Stimulated activated CD4-positive, alpha-beta T cell treated with anti-CD3 and anti-CD28 coated beads, Interleukin-4, amount 100 ng/mL, for 4 hours (primary cell): ENCODE measurements around the gene GPR141.
"Not testable (repeated sequence)": the region's sequence is repeated elsewhere in the genome, so short reads cannot be mapped to it uniquely, and the experiment has no call there.

ENCODE experiments used
- DNase-seq, 2 experiments: peaks; one replicate each; pipeline ENCODE4 v3.0.0-alpha.2; 2020

Gene GPR141

GRCh38 chr7:37690206-37690605, 6.6 kb downstream of the GPR141 start:
- DNase-seq: no peak

- no peak for DNase-seq
These were observed 10.9 kb downstream of the GPR141 start for GRCh38 chr7:37694208-37695094.

GRCh38 chr7:37698276-37698675, 14.7 kb downstream of the GPR141 start:
- no peak for DNase-seq

- DNase-seq: no peak
These were observed 15.2 kb downstream of the GPR141 start for GRCh38 chr7:37698782-37699181.

GRCh38 chr7:37701769-37702168, 18.2 kb downstream of the GPR141 start:
- no peak for DNase-seq

- no peak for DNase-seq
These were observed 19.8 kb downstream of the GPR141 start for GRCh38 chr7:37703361-37703760.

- not testable (repeated sequence) for DNase-seq
These were observed 20.8 kb downstream of the GPR141 start for GRCh38 chr7:37704328-37704833.

GRCh38 chr7:37705976-37706375, 22.4 kb downstream of the GPR141 start:
- DNase-seq: no peak

GRCh38 chr7:37706804-37707203, 23.2 kb downstream of the GPR141 start:
- DNase-seq: no peak

GRCh38 chr7:37707754-37708485, 24.4 kb downstream of the GPR141 start:
- no peak for DNase-seq

- DNase-seq: no peak
These were observed 26.3 kb downstream of the GPR141 start for GRCh38 chr7:37709631-37710509.

GRCh38 chr7:37713613-37714012, 30.0 kb downstream of the GPR141 start:
- DNase-seq: no peak

- no peak for DNase-seq
These were observed 31.0 kb downstream of the GPR141 start for GRCh38 chr7:37714606-37715005.

- no peak for DNase-seq
These were observed 35.0 kb downstream of the GPR141 start for GRCh38 chr7:37718585-37718984.

- no peak for DNase-seq
These were observed 35.5 kb downstream of the GPR141 start for GRCh38 chr7:37719077-37719476.

GRCh38 chr7:37724732-37725131, 41.2 kb downstream of the GPR141 start:
- no peak for DNase-seq

GRCh38 chr7:37726016-37726415, 42.5 kb downstream of the GPR141 start:
- DNase-seq: no peak

- no peak for DNase-seq
These were observed 45.2 kb downstream of the GPR141 start for GRCh38 chr7:37728747-37729146.

GRCh38 chr7:37729181-37729580, 45.6 kb downstream of the GPR141 start:
- DNase-seq: no peak

- DNase-seq: no peak
These were observed 46.9 kb downstream of the GPR141 start for GRCh38 chr7:37730501-37730900.

GRCh38 chr7:37732253-37732652, 48.7 kb downstream of the GPR141 start:
- DNase-seq: no peak

GRCh38 chr7:37732888-37733287, 49.3 kb downstream of the GPR141 start:
- DNase-seq: no peak

GRCh38 chr7:37735196-37735595, 51.6 kb downstream of the GPR141 start:
- no peak for DNase-seq
